GM18858 (cell line): ENCODE data around the gene SIK3.

Experiments used
- ATAC-seq: cut with Tn5 transposase; IDR thresholded peaks from one replicate; pipeline ENCODE4 v1.9.1; 2021; ENCODE audit not compliant: unreplicated experiment

SIK3 gene

DNA sequence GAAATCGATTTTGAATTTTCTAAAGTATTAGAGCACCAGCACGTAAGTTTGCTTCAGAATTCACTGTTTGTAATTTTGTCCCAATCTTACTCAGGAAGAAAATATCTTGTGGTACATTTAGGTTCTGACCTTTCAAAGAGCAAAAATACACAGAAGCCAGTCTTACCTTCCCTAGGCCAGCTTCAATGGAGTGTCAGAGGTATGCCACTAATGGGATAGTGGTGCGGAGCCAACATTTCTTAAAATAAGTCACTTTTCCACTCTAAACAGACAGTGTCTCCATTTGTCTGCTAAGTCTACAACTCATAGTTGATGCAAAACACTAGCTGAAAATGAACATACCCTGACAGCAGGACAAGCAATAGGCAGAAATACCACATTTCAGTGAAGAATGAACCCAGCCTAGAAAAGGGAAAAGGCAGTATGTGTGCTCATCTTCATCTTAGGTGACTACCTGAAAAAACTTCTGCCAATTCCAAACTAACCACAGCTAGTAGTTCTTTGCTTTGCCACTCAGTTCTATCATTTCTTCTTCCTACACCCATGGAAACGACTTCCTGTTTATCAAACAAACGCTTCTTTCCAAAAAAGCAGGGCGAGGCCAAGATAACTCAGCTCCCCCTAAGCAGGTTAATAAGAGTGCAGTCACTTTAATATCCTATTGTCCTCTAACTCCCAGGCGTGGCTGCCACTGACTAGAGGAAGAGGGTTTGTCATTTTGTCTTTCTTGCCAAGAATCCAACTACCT lies 166.8 kb downstream of the SIK3 start:
- ATAC-seq, result no peak

DNA sequence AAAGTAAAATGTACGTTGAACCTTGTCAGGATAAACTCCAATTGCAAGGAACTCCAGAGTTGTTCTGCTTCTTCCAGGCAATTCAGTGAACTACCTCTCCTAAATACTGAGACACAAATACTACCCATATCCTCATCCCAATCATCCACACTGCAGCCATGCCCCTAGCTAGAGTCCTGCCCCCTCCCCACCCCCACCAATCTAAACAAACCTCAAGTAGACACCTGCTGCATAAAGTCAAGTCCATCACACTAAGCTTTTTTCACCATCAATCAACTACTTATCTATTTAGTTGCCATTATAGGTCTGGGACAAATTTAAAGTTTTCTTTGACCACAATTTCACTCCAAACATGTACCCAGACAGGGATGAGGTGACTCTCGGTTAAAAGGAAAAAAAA lies 167.6 kb downstream of the SIK3 start:
- ATAC-seq, result no peak

DNA sequence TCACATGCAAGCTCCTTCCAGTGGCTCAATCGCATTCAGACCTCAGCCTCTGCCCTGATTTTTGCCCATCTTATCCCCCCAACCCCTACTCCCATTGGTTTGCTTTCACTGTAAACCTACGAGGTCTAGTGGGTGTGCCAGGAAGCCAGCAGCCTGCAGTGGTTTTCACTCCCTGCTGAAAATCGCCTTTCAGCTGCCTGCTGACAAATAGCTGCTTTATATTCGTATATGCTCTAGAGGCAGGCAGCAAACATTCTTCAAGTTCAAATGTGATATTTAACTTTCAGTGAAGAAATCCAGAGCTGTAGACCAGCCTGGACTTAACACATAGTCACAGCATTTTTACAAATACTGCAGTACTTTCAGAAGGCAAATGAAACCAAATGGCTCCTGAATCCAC lies 168.1 kb downstream of the SIK3 start:
- no peak for ATAC-seq

DNA sequence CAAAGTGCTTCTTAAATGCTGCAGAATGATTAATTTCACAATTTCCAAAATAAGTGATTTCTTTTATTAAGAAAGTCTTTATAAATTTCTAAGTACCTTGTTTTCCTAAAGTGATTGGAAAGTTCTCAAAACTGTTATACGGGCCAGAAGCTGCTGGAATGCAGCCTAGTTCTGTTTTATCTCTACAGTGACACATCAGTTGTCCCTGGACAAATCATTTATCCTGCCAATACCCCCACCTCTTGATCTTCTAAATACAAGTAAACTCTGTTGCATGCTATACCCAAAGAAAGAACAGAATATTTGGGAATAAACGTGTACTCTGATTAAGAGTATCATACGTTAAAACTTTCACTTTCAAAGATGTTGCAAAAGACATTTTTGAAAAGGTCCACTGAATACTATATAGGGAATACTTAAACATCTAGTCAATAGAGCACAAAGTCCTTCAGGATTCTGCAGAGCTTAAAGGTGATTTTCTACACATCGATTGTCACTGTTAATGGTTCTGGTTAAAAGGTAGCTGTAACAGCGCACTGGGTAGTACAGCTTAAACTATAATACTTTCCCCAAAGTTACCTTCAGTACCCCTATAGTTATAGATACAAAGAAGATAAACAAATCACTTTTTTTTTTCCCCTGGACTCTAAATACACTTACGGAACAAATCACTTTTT lies 168.7 kb downstream of the SIK3 start:
- ATAC-seq, result no peak

DNA sequence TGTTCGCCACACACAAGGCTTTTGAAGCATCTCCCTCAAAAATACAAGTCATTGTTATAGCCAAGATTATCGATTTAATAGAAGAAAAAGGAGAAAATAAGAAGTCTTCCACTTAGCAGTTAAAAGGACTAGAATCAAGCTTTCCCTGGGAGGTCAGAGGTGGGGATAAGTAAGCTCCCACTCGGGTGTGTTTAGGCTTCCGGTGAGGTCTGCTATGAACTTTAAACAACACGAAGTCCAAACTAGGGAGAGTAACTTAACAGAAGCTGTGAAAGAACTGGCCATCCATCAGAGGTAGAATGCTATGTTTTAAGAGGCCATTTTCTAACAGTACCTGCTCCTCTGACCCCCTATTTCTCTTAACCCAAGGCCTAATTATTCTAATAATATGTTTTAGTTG lies 169.4 kb downstream of the SIK3 start:
- ATAC-seq, result no peak

DNA sequence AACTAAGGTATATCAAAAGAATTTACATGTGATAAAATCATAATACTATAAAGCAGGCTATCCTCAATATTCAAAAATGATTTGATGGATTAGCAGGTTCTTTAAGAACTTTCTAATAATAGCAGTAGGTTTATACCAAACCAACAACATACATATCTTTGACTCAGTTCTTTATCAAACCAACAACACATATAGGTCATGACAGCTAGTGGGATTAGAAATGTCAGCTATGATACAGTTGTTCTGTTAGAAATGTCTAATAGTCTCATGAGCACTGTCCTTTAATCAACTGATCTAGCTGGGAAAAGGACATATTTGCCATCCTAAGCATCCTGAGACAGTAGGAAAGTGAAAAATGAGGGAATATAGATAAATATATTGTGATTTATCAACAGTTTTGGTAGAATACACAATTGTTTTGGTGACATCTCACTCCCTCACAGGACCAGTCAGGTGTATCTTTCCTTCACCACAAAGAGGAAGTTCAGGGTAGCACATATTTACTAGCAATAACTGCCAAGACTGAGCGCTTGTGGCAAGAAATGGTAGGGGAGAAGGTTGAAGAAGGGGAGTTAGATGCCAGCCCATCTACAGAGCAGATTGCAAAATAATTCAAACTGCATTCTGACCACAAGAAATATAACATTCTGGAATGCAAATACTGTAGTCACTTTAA lies 170.0 kb downstream of the SIK3 start:
- peak; percentile 69 for ATAC-seq

DNA sequence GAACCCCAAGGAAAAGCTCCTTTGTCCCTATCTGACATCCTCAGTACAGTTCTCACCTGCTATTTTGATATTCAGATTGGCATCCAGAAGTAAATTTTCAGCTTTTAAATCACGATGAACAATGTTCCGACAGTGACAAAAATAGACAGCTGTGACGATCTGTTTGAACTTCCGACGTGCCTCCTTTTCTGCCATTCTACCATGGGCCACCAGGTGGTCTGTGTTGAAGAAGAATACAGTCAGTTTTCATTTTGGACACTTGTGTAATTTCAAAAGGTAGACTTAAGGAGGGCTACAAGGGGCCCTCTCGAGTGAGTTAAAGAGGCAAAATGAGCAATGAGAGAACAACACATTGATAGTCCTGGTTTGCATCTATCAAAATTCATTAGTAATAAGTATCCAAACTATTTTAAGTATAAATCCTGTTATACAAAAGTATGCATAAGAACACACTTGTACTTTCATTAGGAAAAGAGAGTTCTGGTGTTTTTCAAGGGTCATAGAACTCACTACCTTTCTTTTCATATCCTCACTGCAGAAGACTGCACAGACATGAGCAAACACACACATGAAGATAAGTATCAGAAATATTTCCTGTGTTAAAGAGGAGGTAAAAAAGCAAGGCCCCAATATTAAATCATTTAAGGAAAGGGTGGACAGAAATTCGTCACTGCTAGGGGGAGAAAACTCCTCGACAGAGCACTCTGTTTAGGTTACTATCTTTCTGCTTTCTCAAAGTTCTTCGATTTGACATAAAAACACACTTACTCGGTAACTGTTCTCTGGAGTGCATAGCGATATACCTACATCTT lies 170.9 kb downstream of the SIK3 start:
- ATAC-seq, result no peak

DNA sequence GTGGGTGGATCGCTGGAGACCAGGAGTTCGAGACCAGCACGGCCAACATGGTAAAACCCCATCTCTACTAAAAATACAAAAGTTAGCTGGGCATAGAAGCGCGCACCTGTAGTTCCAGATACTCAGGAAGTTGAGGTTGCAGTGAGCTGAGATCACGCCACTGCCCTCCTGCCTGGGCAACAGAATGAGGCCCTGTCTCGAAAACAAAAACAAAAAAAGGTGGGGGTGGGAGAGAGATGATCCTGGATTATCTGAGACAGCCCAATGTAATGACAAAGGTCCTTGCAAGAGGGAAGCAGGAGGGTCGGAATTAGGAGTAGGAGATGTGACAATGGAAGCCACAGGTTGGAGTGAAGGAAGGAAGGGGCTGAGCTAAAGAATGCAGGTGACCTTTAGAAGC lies 173.2 kb downstream of the SIK3 start:
- ATAC-seq, result no peak

DNA sequence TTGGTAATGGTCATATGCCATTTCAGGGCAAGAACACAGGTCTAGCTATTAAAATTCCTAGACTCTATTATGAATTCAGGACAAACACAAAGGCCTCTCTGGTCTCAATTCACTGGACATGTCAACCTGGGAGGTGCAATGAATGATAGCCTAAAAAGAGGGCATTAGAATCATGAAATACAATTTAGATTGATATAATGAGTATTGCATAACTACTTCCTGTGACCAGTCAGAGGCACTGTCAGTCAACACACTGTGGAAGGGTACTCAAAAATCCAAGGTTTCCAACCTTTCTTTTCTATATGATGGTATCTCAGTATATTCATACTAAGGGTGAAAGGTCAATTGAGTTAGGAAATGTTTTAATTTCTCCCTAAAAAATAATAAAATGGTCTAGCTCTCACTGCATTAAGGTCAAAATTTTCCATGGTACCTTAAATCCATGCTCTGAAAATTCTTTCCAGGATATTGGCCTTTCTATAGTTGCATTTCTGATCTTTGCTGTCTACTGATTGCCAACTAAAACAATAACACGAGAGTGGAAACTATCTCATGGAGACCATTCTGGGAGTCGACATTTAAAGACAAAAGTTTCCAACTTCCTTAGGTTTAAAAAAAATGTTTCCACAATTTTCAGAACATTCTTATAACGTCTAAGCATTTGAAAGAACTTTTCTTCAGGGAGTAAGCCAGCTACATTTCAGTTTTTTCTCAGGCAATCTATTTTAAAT lies 179.1 kb downstream of the SIK3 start:
- no peak for ATAC-seq

DNA sequence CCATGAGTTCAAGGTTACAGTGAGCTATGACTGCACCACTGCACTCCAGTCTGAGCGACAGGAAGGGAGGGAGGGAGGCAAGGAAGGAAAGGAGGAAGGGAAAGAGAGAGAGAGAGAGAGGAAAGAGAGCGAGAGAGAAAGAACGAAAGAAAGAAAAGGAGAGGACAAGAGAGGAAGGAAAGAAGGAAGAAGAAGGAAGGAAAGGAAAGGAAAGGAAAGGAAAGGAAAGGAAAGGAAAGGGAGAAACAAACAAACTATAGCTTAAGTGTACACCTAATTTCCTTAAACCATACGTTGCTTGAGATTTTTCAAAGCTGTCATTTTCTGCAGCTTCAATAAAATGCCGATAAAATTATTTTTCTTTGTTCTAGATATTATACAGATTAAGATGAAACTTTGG lies 180.6 kb downstream of the SIK3 start:
- ATAC-seq, result no peak

DNA sequence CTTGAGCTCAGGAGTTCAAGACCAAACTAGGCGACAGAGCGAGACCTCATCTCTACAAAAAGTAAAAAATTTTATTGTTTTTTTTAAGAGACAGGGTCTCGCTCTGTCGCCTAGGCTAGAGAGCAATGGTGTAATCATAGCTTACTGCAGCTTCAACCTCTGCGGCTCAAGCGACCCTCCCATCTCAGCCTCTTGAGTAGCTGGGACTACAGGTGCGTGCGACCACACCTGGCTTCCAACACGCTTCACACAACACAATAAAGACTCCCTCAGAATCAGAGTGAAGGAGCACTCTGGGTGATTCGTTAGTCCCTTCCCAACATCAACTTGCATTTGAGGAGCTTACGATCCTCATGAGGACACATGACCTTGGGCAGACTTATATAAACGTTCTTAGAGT lies 181.3 kb downstream of the SIK3 start:
- no peak for ATAC-seq

DNA sequence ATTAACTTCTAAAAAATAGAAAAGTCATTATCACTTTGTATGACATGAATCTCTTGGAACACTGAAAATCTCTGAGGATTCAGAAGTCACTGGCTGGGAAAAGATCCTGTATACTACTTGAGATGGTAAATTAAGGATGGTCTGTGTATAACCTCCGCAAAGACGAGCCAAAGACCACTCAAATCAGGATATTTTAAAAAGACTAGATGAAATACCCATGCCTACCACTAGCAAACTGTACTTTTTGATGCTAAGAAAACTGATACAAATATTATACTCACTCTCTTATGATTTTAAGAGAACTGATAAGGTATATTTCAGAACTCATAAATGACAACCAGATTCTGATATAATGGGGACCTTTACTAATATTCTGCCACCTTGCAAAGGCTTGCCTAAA lies 182.2 kb downstream of the SIK3 start:
- ATAC-seq, result no peak

DNA sequence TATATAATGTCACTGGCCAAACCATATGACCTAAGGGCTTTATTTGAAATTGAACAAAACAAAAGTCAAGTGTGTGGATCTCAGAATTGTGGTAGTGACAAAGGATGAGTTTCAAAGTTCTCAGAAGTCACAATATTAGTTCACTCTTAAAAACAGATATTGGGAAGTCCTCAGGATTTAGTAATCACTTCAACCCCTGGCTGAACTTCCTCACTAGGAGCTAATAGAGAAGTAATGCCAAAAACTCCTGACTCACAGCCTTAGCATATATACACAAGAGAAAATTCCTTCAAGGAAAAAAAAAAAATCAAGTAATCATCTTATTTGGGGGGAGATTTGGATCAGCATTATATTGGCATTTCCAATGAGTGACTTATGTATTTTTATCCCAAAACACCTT lies 185.2 kb downstream of the SIK3 start:
- ATAC-seq, result no peak

DNA sequence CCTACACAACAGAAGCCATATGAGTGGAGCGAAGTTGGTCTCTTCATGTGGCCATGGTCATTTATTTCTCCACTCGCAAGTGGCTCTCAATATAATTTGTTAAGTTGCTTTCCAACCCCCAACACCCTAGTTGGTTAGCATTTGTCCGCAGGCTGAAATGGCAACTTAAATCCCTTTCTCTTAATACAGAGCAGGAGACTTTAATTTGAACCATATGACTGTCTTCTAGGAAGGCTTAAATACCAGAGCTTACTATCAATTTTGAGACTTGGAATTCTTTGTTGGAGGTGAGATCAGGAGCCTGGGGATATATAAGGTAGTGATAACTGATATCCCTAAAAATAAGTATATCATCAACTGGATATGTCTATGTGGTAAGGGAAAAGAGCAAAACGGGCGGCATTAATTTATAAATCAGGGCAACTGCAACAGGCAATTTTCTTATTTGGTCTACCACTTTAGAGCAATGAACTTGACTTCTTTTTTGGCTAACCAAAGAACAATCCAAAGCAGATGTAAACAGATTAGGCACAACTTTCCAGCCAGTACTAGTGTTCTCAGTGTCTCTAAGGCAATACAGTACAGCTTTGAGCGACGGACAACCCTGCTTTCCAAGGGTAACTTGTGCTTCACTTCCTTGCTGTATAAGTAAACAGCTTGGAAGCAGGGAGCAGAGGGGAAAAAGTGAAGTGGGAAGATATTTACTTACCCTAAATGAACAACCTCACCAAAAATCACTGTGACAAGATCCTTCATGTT lies 186.1 kb downstream of the SIK3 start:
- ATAC-seq, result no peak

DNA sequence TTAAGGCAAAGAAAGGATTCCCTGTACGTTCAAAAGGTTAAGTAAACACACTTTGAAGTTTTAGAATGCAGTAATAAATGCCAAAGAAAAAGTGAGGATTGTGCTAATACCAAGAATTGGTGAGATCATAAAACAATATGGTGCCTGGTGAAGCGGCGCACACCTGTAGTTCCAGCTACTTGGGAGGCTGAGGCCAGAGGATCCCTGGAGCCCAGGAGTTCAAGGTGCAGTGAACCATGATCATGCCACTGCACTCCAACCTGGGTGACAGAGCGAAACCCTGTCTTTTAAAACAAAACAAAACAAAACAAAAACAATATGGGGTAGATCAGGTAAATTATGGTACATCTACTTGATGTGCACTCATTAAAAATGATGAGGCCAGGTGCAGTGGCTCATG lies 187.4 kb downstream of the SIK3 start:
- ATAC-seq, result no peak

DNA sequence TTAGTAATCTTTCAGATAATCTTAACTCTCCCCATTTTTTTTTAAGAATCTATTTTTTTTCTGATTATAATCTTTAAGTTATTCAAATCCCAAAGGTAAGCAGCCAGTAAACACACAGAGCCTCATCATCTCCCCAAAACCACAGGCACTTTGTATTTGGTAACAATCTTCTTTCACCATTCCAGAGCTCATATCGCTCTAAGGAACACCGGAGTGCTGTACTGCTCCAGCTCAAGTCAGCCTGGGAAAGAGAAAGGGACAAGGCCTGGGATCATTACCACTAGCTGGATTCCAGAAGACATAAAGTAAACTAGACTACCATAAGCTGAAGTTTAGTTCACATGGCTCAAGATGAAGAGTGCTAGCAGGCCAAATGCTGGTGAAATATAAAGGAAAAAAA lies 187.8 kb downstream of the SIK3 start:
- no peak for ATAC-seq

DNA sequence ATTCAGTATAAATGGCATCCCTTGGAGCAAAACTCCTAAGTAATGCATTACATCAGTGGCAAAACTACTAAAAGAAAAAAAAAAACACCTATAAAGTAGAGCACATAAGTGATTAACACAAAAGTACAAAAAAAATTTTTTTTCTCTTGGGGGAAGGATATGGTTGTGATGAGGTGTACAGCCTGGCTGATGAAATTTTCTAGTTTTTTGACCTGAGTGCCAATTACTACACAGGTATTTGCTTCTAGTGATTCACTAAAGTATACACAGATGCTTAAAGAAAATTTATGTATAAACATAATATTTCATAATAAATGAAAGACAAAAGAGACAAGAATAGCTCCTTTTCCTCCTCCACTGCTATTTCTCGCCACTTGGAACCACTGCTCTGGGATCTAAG lies 189.0 kb downstream of the SIK3 start:
- no peak for ATAC-seq

DNA sequence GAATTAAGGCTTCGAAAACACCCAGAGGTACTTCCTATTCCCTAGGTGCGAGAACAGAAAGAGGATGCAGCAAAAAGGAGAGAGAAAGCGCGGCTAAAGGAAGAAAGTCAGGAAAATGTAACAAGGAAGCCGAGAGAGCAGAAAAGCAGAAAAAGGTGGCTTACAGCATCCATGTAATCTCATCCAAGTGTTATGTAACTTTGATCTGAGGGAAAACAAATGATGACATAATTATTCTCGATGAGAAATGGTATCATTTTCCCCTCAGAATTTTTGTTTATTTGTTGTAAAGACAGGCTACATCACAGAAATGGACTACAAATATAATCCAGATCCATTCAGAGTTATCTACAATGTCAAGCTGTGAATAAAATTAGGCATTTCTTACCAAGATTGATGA lies 191.7 kb downstream of the SIK3 start:
- ATAC-seq, result no peak

DNA sequence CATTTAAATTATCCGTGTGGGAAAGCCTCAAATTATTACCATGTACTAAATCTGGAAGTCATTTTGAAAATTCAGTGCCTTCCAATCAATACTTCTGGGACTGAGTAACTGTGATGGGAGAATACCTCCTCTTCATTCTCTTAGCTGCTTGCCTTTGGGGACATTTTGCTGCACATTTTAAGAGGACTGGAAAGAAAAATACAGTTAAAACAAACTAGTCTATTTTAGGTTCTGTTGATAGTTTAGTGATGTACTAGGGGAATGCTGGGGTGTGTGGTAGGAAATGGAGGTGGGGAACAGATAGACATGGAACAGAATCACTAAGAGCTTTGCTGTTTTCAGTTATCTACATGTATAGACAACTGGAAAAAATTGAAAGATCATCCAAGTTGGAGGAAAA lies 195.1 kb downstream of the SIK3 start:
- no peak for ATAC-seq
